Hepatocyte (in vitro differentiated cells): ENCODE data around the gene PDE11A. TPM values are rescaled to one million over a fixed set of nuclear protein-coding genes. Genes with fewer than 3 reads are reported as not detected.

ENCODE experiments used
- DNase-seq: peaks from one replicate; pipeline ENCODE4 v3.0.0-alpha.2; 2016; ENCODE audit warnings: low spot score
- H2AFZ ChIP-seq: fragments of 200-600 bp; sonication (generic); 2 replicates; pipeline ENCODE4 v1.6.0; 2016; ENCODE audit warnings: antibody characterized with exemption, mild to moderate bottlenecking
- H3K27ac ChIP-seq: fragments of 200-600 bp; sonication (generic); 2 replicates; pipeline ENCODE4 v1.5.1; 2016; ENCODE audit warnings: mild to moderate bottlenecking
- H3K27me3 ChIP-seq: fragments of 200-600 bp; sonication (generic); 2 replicates; pipeline ENCODE4 v1.6.1; 2016
- H3K36me3 ChIP-seq: fragments of 200-600 bp; sonication (generic); replicated peaks from 2 replicates; pipeline ENCODE4 v1.5.1; 2016; ENCODE audit warnings: low read depth; ENCODE audit not compliant: insufficient read depth
- H3K4me1 ChIP-seq: fragments of 200-600 bp; sonication (generic); 2 replicates; pipeline ENCODE4 v1.5.1; 2016; ENCODE audit warnings: mild to moderate bottlenecking, moderate library complexity; ENCODE audit not compliant: insufficient read depth
- H3K4me2 ChIP-seq: fragments of 200-600 bp; sonication (generic); 2 replicates; pipeline ENCODE4 v1.6.0; 2016
- H3K4me3 ChIP-seq: fragments of 200-600 bp; sonication (generic); 2 replicates; pipeline ENCODE4 v1.5.1; 2016; ENCODE audit warnings: mild to moderate bottlenecking
- H3K79me2 ChIP-seq: fragments of 200-600 bp; sonication (generic); 2 replicates; pipeline ENCODE4 v1.6.0; 2017; ENCODE audit warnings: mild to moderate bottlenecking
- H3K9me2 ChIP-seq: fragments of 200-600 bp; sonication (generic); replicated peaks from 2 replicates; pipeline ENCODE4 v1.6.0; 2017; ENCODE audit warnings: mild to moderate bottlenecking; ENCODE audit not compliant: insufficient read depth
- H3K9me3 ChIP-seq: fragments of 200-600 bp; sonication (generic); 2 replicates; pipeline ENCODE4 v1.5.1; 2016; ENCODE audit warnings: low read depth, mild to moderate bottlenecking
- H4K20me1 ChIP-seq: fragments of 200-600 bp; sonication (generic); 2 replicates; pipeline ENCODE4 v1.6.0; 2016; ENCODE audit warnings: mild to moderate bottlenecking; ENCODE audit not compliant: insufficient read depth, poor library complexity, severe bottlenecking
- CTCF ChIP-seq: fragments of 200-600 bp; sonication (generic); IDR thresholded peaks from 2 replicates; pipeline ENCODE4 v1.5.1; 2016; ENCODE audit warnings: antibody characterized with exemption, mild to moderate bottlenecking; ENCODE audit not compliant: poor library complexity
- EZH2 ChIP-seq: fragments of 200-600 bp; sonication (generic); IDR thresholded peaks from 2 replicates; pipeline ENCODE4 v1.6.1; 2016; ENCODE audit warnings: antibody characterized with exemption, mild to moderate bottlenecking, borderline replicate concordance
- EZH2phosphoT487 ChIP-seq: fragments of 200-600 bp; sonication (generic); IDR thresholded peaks from one replicate; pipeline ENCODE4 v1.6.1; 2018; ENCODE audit warnings: antibody characterized with exemption, mild to moderate bottlenecking, low read depth, moderate library complexity; ENCODE audit not compliant: unreplicated experiment, severe bottlenecking
- WGBS: methylation state at CpG from one replicate; pipeline ENCODE4 v1.1.6; 2016; ENCODE audit warnings: low lambda C conversion rate; ENCODE audit errors: missing lambda C conversion rate; 5-methylcytosine and 5-hydroxymethylcytosine counted together
- polyA plus RNA-seq: library from polyadenylated mRNA; unstranded; fragments of >200 nt; fragmentation: Nextera tagmentation; extraction: Ambion mirVana; gene quantifications from 2 replicates; pipeline ENCODE4 v1.2.1, GENCODE V29; 2016
- total RNA-seq: library from RNA; depleted of rRNA; stranded (reverse); fragments of >200 nt; gene quantifications from 2 replicates; pipeline ENCODE4 v1.2.3, GENCODE V29; 2014

PDE11A gene
- total and polyA plus RNA-seq, 2 experiments from 2014 or later: 0.71 to 1.9 TPM

DNA sequence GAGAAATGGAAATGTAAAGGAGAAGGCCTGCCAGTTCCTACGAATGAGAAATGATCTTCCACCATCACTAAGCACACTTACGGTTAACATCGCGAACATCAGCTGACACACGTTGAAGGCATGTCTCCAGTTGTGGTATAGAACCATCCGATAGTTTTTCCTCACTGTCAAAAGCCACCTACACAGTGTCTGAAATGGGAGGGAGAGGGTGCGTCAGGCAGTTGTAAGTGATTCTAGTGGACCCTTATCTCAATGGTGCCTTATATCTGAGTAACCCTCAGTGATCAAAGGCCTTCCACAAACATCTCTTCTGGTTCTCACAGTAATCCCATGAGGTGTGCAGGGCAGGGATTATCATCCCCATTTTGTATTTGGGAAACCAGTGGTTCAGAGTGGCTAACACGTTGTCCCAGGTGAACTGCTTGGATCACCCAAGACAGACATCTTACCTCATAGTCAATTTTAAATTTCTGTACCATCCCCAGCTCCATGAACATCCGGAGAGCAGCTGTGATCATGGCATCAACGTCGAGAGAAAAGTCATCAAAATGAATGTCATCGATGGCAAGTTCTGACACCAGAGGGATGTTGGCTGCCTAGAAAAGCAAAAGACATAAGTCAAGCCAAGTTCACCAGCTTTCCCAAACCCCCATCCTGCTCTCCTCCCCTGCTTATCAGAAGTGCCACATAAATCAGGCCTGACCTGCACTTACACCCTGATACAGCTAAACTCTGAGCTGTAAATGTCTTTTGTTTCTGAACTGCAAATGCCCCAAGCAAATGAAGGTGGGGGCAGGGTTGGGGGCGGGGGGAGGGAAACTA, 344.8 kb downstream of the PDE11A start:
- no peaks in the 10 kb centered on the region for H3K79me2 ChIP-seq
- no peaks in the 10 kb centered on the region for H3K36me3 ChIP-seq
- no peaks in the 10 kb centered on the region for H3K9me3 ChIP-seq
- no peaks in the 10 kb centered on the region for H4K20me1 ChIP-seq
- H3K4me2 ChIP-seq: no peak overlapping the region
- TF ChIP-seq CTCF: no peak
- TF ChIP-seq EZH2phosphoT487: no peak
- TF ChIP-seq EZH2: no peak
- no peak for DNase-seq
- no peak overlapping the region for H2AFZ ChIP-seq
- no peak overlapping the region for H3K27ac ChIP-seq
- H3K9me2 ChIP-seq: no peaks in the 10 kb centered on the region
- H3K4me3 ChIP-seq: no peak overlapping the region
- H3K27me3 ChIP-seq: no peaks in the 10 kb centered on the region
- WGBS: 60% methylated on average over 13 of the region's 13 CpGs
- peaks cover 16% of the 10 kb centered on the region for H3K4me1 ChIP-seq

GRCh38 chr2:177726931-177727348, 345.6 kb downstream of the PDE11A start:
- no peak for TF ChIP-seq EZH2phosphoT487
- no peak for TF ChIP-seq CTCF
- no peak for TF ChIP-seq EZH2

DNA sequence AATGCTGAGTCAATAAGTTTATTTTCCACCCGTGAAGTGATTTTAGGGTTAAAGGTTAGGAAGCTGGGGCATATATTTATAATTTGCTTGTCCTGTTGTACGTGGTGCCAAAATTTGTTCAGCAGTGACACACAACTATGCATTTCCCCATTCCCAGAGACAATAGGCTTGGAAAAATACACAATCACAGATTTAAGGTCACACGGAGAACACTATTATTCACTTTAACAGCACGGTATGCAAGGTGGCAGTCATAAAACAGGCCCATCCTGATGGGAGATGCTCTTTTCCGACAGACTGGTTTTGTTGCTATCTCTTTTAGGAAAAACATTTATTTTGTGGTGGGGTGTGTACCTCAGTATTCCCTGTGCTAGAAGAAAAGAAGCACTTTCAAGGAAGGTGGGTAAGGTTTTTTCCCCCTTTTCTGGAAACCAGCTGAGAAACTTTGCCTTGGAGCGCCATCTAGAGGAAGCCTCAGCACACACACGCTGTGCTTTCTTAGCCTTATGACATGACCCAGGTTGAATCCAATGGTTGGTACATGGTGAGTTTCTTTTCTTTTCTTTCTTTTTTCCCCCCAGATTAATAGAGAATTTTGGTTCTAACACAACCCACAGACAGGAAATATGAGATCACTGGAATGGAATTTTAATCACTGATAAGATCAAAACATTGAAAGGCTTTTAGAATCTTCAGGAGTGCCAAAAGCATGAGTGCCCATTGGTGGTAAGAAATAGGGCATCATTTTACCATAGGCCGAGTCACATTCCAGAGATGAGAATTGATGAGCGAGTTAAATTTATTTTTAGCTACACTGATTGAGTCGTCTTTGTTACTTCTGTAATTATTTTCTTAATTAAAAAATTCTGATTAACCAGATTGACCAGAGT, 347.9 kb downstream of the PDE11A start:
- Histone ChIP-seq H4K20me1 (no peaks in the 10 kb centered on the region), H3K79me2 (no peaks in the 10 kb centered on the region), H3K27ac (no peak overlapping the region), H3K27me3 (no peaks in the 10 kb centered on the region), H3K9me2 (no peaks in the 10 kb centered on the region), H3K9me3 (no peaks in the 10 kb centered on the region), H3K4me3 (no peak overlapping the region), H3K4me2 (peak overlapping the region; percentile 47), H3K36me3 (no peaks in the 10 kb centered on the region), H3K4me1 (peaks cover 16% of the 10 kb centered on the region), H2AFZ (no peak overlapping the region)
- 17% methylated on average over 10 of the region's 10 CpGs for WGBS
- peak; percentile 73 for DNase-seq
- TF ChIP-seq EZH2phosphoT487 (no peak), CTCF (peak; percentile 99)

More at GRCh38 chr2:177726931-177727348, 345.6 kb downstream of the PDE11A start:
- Histone ChIP-seq H3K79me2 (no peaks in the 10 kb centered on the region), H3K27me3 (no peaks in the 10 kb centered on the region), H3K4me2 (no peak overlapping the region), H3K9me2 (no peaks in the 10 kb centered on the region), H4K20me1 (no peaks in the 10 kb centered on the region), H3K9me3 (no peaks in the 10 kb centered on the region), H3K4me1 (peaks cover 16% of the 10 kb centered on the region), H3K27ac (peak overlapping the region; percentile 4), H2AFZ (no peak overlapping the region), H3K36me3 (no peaks in the 10 kb centered on the region), H3K4me3 (no peak overlapping the region)
- 49% methylated on average over 5 of the region's 5 CpGs for WGBS
- DNase-seq: no peak
